Liver (tissue), 3 donors: ENCODE measurements around the gene YWHAB.

ENCODE experiments used
- FOXA2 ChIP-seq: IDR thresholded peaks from 2 replicates; pipeline ENCODE4 v1.6.1; 2016; ENCODE audit warnings: antibody characterized with exemption
- MAX ChIP-seq: IDR thresholded peaks from 2 replicates; pipeline ENCODE4 v1.6.1; 2016; ENCODE audit warnings: antibody characterized with exemption
- RAD21 ChIP-seq, 2 donors: IDR thresholded peaks; 2 replicates each; pipeline ENCODE4 v1.6.1; 2016; ENCODE audit warnings: antibody characterized with exemption in 2 of 2, mild to moderate bottlenecking in 2 of 2
- TAF1 ChIP-seq: conservative IDR thresholded peaks from 2 replicates; pipeline ENCODE4 v1.6.1; 2016; ENCODE audit warnings: antibody characterized with exemption, mild to moderate bottlenecking
- YY1 ChIP-seq: IDR thresholded peaks from 2 replicates; pipeline ENCODE4 v1.6.1; 2016; ENCODE audit warnings: antibody characterized with exemption, mild to moderate bottlenecking
- TF ChIP-seq, protein P1 (sequence below): fragments of 150-350 bp; IDR thresholded peaks from 2 replicates; pipeline ENCODE4 v1.5.1; 2017; ENCODE audit warnings: improper control_type of control experiment, low read depth, low read length; ENCODE audit not compliant: missing input control
- donor health status: healthy.
- donor health status: healthy.

GRCh38 chr20:44936510-44936909, 51.0 kb downstream of the YWHAB start:
- TF ChIP-seq, protein P1, sequence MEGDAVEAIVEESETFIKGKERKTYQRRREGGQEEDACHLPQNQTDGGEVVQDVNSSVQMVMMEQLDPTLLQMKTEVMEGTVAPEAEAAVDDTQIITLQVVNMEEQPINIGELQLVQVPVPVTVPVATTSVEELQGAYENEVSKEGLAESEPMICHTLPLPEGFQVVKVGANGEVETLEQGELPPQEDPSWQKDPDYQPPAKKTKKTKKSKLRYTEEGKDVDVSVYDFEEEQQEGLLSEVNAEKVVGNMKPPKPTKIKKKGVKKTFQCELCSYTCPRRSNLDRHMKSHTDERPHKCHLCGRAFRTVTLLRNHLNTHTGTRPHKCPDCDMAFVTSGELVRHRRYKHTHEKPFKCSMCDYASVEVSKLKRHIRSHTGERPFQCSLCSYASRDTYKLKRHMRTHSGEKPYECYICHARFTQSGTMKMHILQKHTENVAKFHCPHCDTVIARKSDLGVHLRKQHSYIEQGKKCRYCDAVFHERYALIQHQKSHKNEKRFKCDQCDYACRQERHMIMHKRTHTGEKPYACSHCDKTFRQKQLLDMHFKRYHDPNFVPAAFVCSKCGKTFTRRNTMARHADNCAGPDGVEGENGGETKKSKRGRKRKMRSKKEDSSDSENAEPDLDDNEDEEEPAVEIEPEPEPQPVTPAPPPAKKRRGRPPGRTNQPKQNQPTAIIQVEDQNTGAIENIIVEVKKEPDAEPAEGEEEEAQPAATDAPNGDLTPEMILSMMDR, result no peak
- TF ChIP-seq FOXA2, result no peak
- TF ChIP-seq MAX, result no peak
- TF ChIP-seq YY1, result no peak
- no peak for TF ChIP-seq RAD21 (IDR thresholded peaks at IDR 0.05)
- TF ChIP-seq TAF1, result no peak
